GM21529 (cell line): Measurements from ENCODE around the gene MMP3.
"Not testable (repeated sequence)": the region's sequence is repeated elsewhere in the genome, so short reads cannot be mapped to it uniquely, and the experiment has no call there.

Experiments used
- ATAC-seq: cut with Tn5 transposase; IDR thresholded peaks from one replicate; pipeline ENCODE4 v1.9.1; 2021; ENCODE audit not compliant: unreplicated experiment

Gene MMP3

DNA sequence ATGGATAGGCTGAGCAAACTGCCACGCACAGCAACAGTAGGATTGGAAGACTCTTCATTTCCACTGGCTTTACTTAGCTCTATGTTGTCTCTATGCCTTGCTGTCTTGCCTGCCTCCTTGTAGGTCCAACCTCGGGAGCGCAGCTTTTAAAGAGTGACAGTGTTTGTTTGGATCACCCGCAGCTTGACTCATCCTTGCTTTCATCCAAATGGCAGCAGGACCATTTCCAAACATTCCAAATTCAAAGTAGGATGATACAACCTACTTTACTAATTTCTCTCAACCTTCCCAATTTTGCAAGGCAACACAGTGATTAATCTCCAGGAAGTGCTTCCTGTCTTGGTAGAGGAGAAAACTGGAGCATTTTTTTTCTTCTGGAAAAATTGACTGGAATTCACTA lies at the start of gene MMP3:
Gene MMP3, minus strand, starts transcription at position 121 of the 400 bp plus-strand sequence. Its CDS starts 63 bp downstream, at position 58.
- ATAC-seq, result no peak

DNA sequence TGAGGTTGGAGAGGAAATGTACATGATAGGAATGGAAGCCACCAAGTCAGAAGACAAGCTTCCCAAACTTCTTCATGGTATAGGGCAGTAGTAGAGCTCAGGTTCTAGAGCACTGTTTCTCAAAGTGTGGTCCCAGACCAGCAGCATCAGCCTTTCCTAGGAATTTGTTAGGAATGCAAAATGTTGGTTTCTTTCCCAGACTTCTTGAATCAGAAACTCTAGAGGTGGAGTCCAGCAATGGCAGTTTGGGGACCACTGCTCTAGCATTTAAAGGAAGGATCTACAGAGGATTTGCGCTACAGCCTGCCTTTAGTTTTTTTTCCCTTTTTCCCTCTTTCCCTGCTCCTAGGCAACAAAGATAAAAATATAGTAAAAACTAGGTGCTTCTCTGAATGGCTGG lies 48.3 kb upstream of the MMP3 start:
- no peak for ATAC-seq

DNA sequence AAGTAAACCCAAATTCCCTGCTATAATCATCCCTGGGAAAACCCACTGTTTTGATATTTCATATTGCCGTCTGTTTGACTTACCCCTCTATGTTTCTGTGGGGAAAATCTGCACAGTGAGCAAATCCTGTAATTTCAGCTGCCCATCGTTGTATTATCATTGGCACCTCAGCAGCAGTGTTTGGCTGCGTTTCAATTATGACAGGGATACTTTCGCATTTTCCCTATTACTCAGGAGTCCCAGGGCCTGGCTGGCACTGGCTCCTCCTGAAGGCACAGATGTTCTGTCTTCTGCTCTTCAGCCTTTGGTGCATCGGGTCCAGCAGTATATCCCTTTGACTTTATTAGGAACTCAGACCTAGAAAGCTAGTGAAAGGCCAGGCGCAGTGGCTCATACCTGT lies 43.6 kb upstream of the MMP3 start:
- no peak for ATAC-seq

DNA sequence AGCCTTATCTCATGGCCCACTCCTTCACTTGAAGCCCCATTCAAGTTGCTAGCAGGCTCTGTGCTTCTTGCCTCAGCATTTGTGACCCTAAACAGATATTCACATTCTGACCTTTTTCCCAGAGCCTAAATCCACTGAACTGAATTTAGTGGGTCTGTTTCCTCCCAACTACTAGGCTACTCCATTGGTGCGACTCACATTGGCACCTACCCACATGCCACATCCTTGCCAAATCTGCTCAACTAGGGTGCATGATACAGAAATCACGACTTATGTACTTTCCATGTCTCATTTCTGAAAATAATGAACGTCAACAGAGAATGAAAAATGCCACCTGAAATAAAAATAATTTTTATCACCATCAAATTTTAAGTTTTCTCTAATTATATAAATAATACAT lies 39.7 kb upstream of the MMP3 start:
- peak; percentile 2 for ATAC-seq

DNA sequence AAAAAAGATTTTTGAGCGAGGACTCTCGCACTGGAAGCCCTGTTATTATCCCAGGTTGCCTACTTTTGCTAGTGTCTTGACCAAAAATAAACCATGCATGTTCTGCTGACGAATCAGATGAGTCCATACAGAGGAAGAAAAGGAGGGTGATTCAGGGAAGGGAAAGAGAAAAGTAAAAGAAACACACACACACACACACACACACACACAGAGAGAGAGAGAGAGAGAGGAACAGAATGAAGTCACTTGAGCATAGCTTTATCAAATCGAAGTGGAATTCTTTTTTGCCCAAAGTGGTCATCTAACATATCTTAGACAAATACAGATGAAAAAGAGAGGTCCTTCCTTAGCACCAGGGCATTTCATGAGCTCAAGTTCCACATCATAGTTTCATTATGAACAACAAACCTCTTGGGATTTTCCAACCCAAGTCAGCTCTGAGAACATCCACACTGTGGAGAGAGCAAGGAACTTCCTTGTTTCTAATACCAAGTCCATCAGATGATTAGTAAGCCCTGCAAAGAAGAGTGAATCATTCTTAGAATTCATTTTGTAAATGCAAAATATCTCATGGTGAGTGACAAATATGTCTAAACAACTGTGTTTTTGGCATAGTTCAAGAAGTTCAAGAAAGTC lies 39.1 kb upstream of the MMP3 start:
- peak; percentile 80 for ATAC-seq

DNA sequence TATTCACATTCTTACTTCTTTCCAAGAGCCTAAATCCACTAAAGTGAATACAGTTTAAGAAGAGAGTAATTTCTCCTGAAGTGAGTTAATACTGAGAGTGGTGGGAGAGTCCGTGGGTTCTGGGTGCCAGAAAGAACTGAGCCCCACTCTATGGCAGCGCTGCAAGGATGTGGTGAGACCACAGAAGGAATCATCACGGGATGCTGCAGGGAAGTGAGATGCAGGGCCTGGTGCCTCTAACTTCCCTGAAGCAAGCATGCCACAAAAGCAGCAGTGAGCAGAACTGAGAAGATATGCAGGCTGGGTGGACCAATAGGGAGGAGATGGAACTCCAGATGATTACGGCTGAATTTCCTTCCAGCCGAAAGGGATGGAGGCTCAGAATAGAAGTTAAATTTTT lies 36.4 kb upstream of the MMP3 start:
- no peak for ATAC-seq

DNA sequence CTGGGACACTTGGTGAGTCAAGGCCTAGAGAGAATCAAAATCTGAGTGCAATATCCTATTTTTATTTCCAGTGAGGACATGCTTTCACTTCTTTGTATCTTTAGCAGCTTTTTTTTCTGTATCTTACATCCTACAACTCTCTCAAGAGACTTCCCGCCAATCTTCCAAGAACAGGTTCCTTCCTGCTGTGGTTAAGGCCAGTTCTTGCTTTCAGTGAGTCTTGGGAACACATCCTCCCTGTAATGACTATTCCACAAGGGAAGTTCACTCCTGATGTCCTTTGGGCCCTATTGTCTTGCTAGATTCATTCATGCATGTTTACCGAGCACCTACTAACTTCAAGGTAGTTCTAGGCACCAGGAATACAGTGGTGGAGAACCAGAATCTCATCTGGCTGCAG lies 35.2 kb upstream of the MMP3 start:
- no peak for ATAC-seq

DNA sequence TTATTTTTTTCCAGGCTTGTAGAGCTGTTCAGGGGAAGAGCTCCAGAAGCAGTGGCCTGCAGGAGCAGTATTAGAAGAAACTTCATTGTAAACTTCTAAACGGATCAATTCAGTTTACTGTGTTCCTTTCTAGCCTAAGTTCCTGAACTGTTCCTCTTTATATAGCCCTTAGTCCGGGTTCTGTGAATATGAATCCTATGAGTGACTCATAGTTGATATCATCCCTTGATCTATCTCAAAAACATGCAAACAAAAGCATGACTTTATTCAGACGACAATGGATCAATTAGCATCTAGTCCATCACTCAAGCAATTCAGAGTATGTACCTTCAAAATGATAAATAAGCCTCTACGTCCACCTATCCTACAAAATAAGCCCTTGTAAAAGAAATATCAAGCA lies 31.4 kb upstream of the MMP3 start, which contains the start of gene MMP12:
Gene MMP12, minus strand, starts transcription at position 131 of the 400 bp plus-strand sequence. Its CDS starts 45 bp downstream, at position 86.
- ATAC-seq, result no peak

DNA sequence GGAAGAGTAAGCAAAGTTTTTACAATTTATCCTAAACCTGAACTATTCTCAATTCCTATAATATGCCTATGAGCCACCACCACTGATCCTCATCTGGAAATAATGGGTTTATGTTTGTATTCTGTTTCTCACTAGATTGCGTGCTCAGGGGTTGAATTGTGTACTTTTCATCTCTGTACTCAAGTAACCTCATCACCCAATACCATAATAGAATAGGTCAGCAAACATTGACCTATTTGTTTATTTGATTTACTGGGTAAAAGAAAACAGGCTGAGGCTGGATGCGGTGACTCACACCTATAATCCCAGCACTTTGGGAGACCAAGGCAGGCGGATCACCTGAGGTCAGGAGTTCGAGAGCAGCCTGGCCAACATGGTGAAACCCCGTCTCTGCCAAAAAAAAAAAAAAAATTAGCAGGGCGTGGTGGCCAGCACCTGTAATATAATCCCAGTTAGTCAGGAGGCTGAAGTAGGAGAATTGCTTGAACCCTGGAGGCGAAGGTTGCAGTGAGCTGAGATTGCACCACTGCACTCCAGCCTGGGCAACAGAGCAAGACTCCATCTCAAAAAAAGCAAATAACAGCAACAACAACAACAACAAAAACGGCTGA lies 26.1 kb upstream of the MMP3 start:
- ATAC-seq, result not testable (repeated sequence)

DNA sequence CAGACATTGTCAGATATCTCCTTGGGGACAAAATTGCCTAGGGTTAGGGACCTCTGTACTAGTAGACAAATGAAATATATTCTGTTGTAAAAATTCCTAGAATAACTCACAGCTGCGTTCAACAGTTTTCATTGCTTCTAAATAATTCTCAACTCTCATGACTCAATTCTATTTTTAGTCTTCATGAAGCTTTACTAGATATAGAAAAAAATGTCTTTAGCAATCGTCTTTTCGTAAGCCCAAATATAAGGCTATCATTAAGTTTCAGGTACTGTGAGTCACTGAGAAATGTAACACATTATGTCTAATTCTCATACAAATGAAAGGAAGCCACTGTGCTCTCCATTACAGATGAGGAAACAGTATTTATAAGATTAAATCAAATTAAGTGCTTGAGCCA lies 24.9 kb upstream of the MMP3 start:
- no peak for ATAC-seq

DNA sequence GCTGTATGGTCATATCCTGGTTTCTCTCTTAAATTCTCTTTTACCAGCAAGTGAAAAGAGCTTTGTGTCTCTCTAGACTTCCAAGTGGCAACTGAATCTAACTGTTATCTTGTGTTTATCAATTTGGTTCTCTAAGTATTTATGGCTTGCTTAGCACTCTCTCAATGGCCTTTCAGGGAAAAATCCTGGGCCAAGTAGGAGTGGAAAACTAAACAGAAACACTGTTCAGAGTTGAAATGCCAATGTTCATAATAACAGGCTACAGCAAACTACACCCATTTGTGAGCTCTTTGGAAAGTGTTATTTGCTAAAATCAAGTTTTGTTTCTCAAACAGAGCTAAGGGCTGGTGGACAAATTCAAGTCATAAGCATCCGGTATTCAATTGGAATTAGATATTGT lies 21.3 kb upstream of the MMP3 start:
- no peak for ATAC-seq

DNA sequence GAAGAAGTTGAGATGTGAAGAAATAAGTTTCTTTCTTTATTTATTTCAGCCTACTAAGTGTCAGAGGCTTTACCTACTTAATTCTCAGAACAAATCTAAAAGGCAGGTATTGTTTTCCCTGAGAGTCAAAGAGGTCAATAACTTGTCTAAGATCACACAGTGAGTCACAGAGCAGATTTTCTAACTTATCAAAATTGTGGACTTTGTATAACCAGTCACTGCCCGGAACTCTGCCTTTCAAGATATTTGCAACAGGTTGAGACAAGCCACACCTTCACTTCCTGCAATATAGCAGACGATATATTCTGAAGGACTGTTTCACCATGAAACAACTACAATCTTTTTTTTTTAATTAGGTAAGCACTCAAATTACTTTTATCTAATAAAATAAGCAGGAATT lies 10.5 kb upstream of the MMP3 start:
- ATAC-seq, result no peak

DNA sequence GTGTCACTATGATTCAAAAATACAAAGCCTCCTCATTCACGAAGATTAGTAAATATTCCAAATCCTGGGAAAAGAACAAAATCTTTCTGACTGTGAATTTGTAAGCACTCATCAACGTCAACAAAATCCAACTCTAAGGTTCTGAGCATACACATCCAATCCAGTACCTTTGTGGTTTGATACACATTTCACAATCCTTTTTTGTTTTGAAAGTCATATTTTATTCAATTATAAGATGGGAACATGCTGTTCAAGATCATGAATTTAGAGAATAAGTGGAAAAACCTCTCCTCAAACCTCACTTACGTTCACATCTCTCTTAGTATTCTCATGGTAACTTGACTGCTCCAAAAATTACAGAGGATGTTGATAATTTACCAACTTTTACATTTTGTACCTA lies 9.6 kb upstream of the MMP3 start:
- no peak for ATAC-seq

DNA sequence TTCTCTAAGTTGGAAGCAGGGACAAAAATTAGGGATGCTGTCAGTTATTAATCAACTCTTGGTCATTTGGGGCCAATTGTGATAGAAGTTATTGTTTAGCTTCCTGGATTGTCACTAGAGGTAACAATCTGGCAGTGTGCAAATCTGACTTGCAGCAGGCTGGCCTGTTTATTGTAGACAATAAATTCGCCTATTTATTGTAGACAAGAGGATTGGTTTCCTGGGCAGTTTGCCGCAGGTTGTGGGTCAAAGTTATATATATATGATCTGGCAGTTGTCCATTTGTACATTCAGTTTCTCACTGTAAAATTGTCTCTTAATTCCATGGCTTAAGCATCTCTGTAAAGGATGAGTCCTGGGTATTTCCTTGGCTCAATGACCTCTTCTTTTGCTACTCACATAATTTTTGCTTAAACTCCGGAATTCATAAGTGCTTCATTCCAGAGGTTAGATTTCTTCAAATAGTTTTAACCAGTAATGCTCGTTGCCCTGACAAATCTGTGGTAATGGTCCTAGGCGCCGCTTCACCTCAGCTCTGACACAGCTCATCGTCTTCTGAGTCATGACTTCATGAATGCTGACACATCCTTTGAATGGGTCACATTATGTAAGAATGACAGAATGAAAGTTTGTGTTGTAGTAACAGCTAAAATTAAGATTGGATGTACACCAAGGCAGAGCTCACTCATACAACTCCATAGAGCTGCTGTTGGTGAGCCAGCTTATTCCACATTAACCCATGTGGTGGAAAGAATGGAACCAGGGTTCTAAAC lies 7.8 kb upstream of the MMP3 start:
- no peak for ATAC-seq

DNA sequence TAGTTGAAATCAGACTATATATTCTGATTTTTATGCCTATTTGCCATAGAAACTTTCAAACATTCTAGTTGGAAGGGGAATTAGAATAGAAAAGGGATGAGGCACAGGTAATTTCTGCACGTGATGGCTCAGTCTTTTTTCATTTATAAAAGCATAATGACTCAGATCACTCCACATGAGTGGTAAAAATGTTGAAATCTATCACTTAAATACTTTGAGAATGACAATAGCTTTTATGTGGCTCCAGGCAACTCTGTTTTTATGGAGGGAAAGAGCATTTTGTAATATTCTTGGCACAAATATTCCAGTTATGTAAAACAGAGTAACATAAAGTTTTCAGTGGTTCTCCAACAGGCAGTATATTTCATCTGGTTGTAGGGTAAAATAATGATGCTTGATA lies 5.9 kb upstream of the MMP3 start:
- no peak for ATAC-seq

DNA sequence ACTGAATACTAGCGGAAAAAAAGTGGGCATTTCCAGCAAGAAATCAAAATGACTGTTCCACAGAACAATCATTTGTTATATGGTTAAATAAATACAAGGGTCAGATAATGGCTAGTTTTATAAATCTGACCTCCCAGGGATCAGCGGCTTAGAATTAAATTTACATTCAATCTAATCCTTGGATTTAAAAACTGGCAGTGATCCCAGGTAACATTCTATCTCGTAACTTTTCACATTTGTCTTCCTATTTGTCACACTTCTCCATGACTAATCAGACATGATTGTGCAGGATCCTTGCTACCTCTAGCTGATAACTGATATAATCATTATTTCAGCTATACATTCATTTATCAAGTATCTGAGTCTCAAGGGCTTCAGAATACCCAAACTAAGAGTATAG lies 2.9 kb upstream of the MMP3 start:
- ATAC-seq, result no peak

DNA sequence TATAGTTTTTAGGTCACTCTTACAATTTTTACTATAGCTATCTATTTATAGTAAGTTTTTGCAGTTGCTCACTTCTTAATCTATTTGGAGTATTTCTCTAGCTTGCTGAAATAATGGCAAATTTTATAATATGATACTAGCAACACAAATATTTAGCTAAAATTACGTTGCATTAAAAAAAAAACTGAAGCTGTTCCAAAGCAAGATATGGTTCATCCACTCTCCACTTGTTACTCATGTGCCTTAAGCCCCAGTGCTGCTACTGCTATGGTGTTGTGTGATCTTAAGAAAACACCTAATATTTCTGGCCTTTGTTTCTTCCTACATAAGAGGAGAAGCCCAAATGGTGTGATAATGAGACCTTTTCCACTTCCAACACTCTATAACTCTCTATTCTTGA lies 479 bp downstream of the MMP3 start:
- no peak for ATAC-seq

DNA sequence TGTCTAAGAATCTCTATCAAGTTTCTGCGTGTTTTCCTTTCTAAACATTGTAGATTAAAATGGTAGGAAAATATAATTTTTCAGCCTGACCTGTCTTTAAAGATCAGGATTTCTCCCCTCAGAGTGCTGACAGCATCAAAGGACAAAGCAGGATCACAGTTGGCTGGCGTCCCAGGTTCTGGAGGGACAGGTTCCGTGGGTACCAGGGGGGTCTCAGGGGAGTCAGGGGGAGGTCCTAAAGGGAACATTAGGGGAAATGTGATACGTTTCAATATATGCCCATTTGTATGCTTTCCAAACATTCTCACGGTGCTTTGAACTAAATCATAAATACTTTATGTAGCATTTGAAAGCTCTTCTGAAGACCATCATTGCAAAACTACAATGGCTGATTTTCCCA lies 3.4 kb downstream of the MMP3 start:
- no peak for ATAC-seq

DNA sequence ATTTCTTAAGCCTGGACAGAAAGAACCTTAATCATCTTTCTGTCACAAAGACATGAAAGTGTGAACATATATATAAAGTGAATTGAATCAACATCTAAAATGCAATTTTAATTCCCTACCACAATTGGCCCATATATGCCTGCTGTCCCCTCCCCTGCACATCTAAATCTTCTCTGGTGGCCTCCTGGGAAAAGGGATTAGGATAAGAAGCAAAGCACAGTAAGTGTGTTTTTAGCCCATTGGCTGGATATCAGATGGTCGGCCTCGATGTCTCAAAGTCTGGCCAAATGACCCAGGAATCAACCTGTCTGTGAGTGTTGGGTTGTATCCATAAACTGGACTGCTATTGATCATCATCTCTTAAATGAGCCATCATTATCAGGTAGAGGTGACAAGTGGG lies 5.8 kb downstream of the MMP3 start:
- ATAC-seq, result no peak

DNA sequence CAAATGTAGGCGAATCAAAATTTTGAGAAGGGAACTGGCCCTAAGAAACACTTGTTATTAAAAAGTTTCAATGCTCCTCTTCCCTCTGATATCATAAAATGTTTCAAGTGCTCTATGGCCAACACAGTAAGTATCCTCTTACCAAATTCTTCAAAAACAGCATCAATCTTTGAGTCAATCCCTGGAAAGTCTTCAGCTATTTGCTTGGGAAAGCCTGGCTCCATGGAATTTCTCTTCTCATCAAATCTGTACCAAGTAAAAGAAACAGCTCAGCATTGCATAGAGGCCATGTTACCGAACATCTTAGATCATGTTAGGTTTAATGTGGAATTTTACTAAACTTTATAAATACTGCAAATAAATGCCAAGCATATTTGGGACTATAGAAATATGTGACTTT lies 6.3 kb downstream of the MMP3 start:
- ATAC-seq, result no peak

DNA sequence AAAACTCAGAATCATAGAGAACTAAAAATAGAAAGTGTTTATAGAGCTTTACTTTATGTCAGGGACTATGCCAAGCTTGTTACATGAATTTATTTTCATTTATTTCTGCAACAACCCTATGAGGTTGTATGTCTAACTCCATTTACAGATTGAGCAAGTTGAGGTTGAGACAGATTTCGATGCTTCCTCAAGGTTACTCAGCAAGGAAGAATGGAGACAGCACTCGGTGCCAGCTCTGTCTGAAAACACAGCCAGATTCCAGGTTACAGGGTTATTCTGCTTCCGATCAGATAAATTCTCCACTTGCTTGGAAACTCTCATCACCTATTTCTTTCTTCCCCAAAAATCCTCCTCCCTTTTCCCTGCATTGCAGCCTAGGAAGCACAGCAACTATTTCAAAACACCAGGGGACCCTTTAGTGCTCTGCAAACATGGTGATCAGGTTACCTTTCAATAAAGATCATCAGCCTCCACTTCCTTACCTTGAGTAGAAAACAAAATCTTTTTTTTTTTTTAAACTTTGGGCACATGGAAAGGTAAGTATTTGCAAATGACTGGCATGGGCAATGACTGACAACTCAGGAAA lies 7.0 kb downstream of the MMP3 start:
- no peak for ATAC-seq

DNA sequence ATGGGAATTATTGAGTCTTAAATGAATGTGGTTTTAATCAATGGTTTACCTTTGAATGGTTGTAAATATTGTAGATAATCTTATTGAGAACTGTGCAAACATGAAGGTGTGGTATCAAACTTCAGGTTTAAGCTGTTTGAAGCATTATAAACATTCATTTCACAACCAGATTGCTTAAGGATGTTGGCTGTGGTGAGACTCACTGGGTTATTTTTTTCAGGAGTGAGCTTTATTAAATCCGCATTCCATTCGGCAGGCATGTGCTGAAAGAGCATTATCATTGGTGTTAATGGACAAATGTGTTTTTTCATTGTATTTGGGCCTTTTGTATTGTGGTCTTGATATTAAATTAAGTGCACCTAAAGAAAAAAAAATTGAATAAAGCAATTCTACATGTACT lies 9.7 kb downstream of the MMP3 start:
- no peak for ATAC-seq
